ENCODE results near the gene SERPINA5.

GRCh38 chr14:94611179-94611578, 30.0 kb downstream of the SERPINA5 start:
- TF ChIP-seq CTCF (IDR thresholded peaks at IDR 0.05) (no peak), POLR2A (IDR thresholded peaks at IDR 0.05) (no peak), EP300 (IDR thresholded peaks at IDR 0.05) (no peak)
